ENCODE data around the gene RASL11A.
"Not testable (repeated sequence)": the region's sequence is repeated elsewhere in the genome, so short reads cannot be mapped to it uniquely, and the experiment has no call there.

RASL11A gene

DNA sequence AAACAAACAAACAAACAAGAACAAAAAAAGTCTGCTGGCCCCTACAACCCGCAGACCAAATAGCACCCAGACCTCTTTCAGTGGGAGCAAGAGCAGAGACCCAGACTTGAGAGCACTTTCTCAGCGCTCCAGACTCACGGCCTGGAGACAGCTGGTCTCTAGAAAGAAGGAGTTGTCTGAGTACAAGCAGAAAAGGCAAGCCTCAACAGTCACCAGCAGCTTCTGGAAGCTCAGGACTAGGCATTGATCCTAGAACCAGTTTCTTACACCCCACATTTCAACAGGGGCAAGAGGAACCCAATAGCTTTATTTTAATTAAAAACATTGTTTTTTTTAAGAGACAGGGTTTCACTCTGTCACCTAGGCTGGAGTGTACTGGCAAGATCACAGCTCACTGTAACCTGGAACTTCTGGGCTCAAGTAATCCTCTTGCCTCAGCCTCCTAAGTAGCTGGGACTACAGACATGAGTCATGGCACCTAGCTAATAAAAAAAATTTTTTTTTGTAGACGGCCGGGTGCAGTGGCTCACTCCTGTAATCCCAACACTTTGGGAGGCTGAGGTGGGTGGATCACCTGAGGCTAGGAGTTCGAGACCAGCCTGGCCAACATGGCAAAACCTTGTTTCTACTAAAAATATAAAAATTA, 30.4 kb downstream of the RASL11A start:
- no peak for DNase-seq

DNA sequence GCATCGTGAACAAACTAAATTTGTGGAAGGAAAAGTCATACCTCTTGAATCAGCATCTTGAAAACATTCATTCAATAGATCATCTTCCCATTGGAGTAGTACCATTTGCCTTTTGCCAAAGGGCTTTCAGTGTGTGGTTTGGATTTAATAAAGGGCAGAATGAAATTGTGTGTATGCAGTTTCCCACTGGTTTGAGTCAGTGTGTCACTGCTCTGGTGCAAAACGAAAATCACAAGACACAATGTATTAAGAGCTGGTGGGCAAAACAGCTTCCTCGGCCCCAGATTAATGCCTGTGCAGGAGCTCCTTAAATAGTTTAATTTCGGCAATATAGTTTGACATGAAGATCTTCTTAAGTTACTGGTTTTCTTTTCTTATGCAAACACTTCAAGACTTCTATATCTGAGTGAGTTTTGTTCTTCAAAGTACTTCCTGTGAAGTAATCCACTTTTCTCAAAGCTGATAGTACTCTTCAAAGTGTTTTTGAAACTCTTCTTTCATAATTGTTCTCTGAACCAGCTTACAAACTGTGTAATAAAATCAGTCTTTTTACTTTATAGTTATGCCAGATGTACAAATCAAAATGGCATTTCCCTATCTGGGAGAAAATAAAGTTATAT, 32.1 kb downstream of the RASL11A start:
- no peak for DNase-seq

DNA sequence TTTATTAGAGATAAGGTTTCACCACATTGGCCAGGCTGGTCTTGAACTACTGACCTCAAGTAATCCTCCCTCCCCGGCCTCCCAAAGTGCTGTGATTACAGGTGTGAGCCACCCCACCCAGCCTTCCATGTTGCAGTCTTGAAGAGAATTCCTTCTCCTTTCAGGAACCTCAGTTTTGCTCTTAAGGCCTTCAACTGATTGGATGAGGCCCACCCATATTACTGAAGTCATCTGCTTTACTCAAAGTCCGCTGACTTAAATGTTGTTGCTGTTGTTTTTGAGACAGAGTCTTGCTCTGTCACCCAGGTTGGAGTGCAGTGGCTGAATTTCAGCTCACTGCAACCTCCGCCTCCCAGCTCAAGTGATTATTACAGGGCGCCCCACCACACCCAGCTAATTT, 33.5 kb downstream of the RASL11A start:
- no peak for DNase-seq

DNA sequence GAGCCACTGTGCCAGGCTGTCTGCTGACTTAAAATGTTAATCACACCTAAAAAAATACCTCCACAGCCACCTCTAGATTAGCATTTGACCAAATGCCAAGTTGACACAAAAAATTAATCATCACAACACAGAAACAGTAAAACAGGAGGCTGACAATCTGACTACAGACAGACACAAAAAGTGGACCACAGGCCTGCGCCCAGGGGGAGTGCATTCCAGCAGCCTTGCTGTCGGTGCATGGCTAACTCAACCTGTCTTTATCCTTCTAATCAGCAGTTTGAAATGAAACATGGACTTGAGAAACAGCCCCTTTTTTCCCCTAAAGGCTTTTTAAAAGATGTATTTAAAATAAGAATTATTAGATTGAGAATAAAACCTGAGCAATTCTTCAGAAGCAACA, 34.0 kb downstream of the RASL11A start:
- no peak for DNase-seq

DNA sequence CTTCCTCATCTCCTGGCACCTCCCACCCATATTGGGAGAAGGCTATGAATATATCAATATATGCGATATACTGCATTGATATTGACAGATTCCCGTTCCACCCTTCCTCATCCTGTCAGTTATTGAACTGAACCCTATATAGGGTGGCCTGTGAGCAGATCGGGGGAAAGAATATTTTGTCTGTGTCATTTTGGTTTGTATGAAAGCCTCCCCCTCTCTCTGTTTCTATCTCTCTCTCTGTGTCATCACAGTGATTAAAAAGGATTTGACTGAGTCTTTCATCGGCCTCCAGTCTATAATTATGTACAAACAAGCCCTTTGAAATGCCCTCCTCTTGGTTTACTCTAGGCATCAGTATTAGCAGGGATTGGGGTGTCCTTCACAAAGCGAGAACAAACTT, 35.7 kb downstream of the RASL11A start:
- no peak for DNase-seq

DNA sequence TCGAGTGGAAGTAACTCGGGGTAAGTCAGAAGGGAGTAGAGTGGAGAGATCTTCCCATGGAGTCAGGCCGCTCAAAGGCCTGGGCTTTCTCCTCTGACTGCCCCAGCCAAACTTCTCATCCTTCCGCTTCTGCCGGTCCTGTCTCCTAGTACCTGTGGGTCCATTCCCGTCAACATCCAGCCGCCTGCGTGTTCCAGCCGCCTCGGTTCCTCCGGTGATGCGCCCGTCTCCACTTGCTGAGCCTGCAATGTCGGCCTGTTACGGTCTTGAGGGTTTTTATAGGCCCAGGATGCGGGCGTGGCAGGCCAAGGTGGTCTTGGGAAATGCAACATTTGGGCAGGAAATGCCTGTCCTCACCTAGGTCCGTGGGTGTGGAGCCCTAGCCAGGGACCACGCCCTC, 38.3 kb downstream of the RASL11A start:
- DNase-seq, result no peak

DNA sequence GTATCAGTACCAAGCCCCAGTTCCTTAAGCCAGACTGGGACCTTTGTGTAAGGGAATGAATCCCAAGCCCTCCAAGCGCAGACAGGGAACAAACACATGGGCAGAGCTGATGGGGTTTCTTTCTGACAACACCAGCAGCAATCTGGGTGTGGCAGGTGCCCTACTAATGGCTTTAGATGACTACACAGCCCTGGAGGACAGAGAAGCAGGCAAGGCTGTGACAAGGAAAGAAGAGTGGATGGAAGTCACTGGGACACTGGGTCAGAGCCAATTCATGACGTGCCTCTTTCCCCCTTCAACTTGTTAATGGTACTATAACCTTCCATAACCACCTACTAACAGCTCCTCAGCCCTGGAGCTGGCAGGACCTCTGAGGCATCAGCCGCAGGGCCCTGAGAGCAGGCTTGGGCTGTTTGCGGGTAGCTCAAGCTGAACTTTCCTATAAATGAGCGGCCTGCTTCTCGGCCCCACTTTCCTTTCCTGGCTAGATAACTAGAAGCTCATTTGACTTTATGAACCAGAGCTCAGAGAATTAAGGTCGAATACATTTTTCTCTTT, 38.9 kb downstream of the RASL11A start:
- no peak for DNase-seq

DNA sequence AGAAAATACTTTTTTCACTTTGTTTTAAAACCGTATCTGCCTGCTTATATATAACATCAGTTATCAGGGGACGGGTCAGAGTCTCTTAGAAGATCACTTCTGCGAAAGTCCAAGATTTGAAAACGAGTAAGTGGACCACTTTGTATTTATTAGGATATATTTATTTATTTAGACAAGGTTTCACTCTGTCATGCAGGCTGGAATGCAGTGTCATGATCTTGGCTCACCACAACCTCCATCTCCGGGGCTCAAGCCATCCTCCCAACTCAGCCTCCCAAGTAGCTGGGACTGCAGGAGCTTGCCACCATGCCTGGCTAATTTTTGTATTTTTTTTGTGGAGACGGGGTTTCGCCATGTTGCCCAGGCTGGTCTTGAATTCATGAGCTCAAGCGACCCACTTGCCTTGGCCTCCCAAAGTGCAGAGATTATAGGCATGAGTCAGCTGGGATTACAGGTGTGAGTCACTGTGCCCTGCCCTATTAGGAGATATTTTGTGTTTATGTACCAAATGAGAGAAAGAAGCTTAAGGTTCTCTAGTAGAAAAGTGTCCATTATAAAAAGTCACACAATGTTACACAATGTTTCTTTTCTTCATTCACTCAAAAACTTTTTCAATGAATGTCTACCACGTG, 39.5 kb downstream of the RASL11A start:
- no peak for DNase-seq

DNA sequence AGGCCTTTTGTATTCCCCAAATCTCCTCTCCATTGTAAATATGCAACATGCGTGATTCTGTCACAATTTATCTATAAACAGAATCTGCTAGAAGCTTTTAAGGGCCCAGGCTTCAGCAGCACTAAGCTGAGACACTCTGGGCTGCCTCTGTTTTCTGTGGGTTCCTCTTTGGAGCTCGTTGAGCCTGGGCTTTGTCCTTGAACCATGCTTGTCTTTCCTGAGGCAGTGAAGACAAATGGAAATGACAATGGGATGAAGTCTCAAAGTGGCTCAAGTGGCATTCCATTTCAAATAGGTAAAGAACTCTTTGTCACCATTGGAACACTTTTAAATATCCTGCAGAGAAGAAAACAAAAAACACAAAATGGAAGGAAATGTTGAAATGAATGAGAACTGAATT, 40.3 kb downstream of the RASL11A start:
- DNase-seq, result no peak

DNA sequence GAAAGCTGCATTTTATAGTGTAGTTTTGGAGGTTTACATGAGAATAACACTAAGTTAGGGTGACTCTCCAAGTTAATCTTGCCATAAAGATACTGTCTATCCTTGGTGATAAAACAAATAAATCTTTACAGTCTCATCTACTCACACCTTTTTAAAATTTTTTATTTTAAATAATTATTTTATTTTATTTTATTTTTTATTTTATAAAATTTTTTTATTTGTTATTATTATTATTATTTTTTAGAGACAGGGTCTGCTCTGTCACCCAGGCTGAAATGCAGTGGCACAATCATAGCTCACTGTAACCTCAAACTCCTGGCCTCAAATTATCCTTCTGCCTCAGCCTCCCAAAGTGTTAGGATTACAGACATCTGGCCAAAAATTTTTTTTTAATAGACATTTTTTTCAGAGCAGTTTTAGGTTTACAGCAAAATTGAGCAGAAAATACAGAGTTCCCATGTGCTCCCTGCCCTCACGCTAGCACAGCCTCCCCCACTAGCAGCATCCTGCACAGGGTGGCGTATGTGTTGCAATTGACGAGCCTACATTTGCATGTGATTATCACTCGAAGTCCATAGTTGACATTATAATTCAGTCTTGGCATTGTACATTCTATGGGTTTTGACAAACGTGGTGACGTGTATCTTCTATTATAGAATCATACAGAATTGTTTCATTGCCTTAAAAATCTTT, 41.0 kb downstream of the RASL11A start:
- no peak for DNase-seq

DNA sequence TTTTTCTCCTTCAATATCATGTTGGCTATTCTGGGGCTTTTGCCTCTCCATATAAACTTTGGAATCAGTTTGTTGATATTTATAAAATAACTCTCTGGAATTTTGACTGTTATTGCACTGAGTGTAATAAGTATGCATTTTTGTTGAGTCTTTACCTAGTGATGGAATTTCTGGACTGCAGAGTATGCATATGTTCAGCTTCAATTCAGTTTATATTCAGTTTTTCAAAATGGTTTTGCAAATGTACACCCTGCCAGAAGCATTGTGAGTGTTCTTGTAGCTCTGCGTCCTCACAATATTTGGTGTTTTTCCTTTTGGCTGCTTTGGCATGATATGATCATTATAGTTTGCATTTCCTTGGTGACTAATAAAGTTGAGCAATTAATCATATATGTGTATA, 43.1 kb downstream of the RASL11A start:
- no peak for DNase-seq

DNA sequence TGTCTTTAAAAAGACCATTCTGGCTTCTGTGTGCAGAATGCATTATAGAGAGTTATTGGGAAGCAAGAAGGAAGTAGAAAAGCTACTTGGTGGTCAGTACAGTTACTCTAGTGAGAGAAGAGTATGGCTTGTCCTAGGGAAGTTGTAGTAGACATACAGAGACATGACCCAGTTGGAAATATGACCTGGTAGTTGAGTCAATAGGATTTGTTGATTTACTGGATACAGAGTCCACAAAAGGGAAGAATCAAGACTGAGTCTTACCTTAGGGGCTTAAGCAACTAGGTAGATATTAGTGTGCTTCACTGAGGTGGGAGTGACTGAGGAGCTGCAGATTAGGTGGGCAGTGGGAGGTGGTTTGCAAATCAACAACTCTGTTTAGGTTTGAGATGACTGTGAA, 48.8 kb downstream of the RASL11A start:
- no peak for DNase-seq

DNA sequence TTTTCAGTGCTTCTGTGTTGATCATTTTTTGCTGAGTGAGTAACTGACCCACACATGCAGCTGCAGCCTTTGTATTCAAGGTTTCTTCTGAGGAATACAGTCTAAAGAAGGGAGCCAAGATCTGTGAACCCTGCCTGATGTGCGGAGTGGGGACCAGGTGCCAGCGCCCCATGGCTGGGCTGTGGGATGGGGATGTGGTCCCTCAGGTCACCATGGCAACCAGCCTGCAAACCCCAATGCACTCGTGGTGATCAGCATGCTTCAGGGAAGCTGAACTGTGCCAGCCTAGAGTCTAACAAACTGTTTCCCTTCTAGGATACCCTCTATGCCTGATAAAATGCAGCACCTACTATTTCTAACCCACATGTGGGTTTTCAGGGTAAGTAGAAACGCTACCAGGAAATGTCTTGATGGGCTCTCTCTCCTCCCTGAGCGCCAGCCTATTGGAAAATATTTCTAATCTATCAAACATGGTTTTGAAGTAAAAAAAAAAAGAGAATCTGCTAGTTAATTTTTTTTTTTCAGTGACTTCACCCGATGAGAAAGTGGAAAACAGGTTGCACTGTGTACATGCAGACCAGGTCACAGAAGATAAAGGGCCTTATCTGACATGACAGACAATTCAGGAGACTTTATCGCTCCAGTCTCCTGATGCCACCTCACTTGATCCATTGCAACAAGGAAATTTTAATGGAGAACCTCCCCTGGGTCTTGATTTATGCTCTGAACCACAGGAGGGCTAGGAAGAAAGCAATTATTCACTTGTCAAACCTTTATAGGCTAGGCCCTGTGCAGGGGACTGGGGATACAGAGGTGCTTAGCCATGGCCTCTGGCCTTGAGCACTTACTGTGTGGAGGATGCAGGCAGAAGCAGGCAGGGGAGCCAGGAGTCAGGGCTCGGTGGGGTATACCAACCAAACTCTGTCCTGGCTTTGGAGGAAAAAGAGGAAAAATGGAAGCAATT, 51.1 kb downstream of the RASL11A start:
- no peak for DNase-seq

DNA sequence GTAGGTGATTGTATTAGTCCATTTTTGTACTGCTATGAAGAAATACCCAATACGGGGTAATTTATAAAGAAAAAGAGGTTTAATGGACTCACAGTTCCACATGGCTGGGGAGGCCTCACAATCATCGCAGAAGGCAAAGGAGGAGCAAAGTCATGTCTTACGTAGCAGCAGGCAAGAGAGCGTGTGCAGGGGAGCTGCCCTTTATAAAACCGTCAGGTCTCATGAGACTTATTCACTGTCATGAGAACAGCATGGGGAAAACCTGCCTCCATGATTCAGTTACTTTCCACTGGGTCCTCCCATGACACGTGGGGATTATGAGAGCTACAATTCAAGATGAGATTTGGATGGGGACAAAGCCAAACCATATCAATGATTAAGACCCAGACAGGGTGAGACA, 51.8 kb downstream of the RASL11A start:
- not testable (repeated sequence) for DNase-seq

Measured in fibroblast of skin of abdomen (primary cell).